ENCODE data around the gene EVA1A.

Gene EVA1A

GRCh38 chr2:75555701-75556100 lies 5.0 kb downstream of the EVA1A start:
- Histone ChIP-seq H3F3A (ENCODE audit: control insufficient read depth, insufficient read depth) (no peaks in the 10 kb centered on the region), H3K9me3 (ENCODE audit: control insufficient read depth, insufficient read depth, low read length) (no peaks in the 10 kb centered on the region), H3K79me2 (ENCODE audit: control insufficient read depth, low read length) (no peaks in the 10 kb centered on the region), H3K4me2 (ENCODE audit: low read length) (no peak overlapping the region), H3K36me3 (ENCODE audit: control insufficient read depth, low read length) (no peaks in the 10 kb centered on the region), H4K20me1 (ENCODE audit: control insufficient read depth, insufficient read depth, low read depth, low read length) (no peaks in the 10 kb centered on the region), H3K4me1 (ENCODE audit: control insufficient read depth, low read length) (no peaks in the 10 kb centered on the region), H3K4me3 (ENCODE audit: low read length) (no peak overlapping the region), H3K9me2 (replicated peaks; ENCODE audit: control insufficient read depth, low read length) (no peaks in the 10 kb centered on the region), H3K27ac (ENCODE audit: low read depth, low read length) (no peak overlapping the region), H3K27me3 (ENCODE audit: control insufficient read depth, low read length) (no peaks in the 10 kb centered on the region)
- TF ChIP-seq EZH2phosphoT487 (IDR thresholded peaks at IDR 0.05; ENCODE audit: borderline replicate concordance, low read length) (no peak), CTCF (IDR thresholded peaks at IDR 0.05; ENCODE audit: low read depth, low read length, poor library complexity, severe bottlenecking) (no peak)

GRCh38 chr2:75553935-75554531 lies 6.7 kb downstream of the EVA1A start:
- TF ChIP-seq EZH2phosphoT487 (IDR thresholded peaks at IDR 0.05; ENCODE audit: borderline replicate concordance, low read length): no peak
- TF ChIP-seq CTCF (IDR thresholded peaks at IDR 0.05; ENCODE audit: low read depth, low read length, poor library complexity, severe bottlenecking): no peak
- no peaks in the 10 kb centered on the region for H4K20me1 ChIP-seq (ENCODE audit: control insufficient read depth, insufficient read depth, low read depth, low read length)
- H3K4me1 ChIP-seq (ENCODE audit: control insufficient read depth, low read length): no peaks in the 10 kb centered on the region
- H3K36me3 ChIP-seq (ENCODE audit: control insufficient read depth, low read length): no peaks in the 10 kb centered on the region
- no peaks in the 10 kb centered on the region for H3K9me3 ChIP-seq (ENCODE audit: control insufficient read depth, insufficient read depth, low read length)
- no peaks in the 10 kb centered on the region for H3F3A ChIP-seq (ENCODE audit: control insufficient read depth, insufficient read depth)
- no peak overlapping the region for H3K27ac ChIP-seq (ENCODE audit: low read depth, low read length)
- no peak overlapping the region for H3K4me3 ChIP-seq (ENCODE audit: low read length)
- H3K4me2 ChIP-seq (ENCODE audit: low read length): no peak overlapping the region
- H3K79me2 ChIP-seq (ENCODE audit: control insufficient read depth, low read length): no peaks in the 10 kb centered on the region
- no peaks in the 10 kb centered on the region for H3K9me2 ChIP-seq (replicated peaks; ENCODE audit: control insufficient read depth, low read length)
- H3K27me3 ChIP-seq (ENCODE audit: control insufficient read depth, low read length): no peaks in the 10 kb centered on the region

GRCh38 chr2:75552222-75552621 lies 8.5 kb downstream of the EVA1A start:
- no peaks in the 10 kb centered on the region for H3K27me3 ChIP-seq (ENCODE audit: control insufficient read depth, low read length)
- H3K4me1 ChIP-seq (ENCODE audit: control insufficient read depth, low read length): 0 out of 2 replicates have a peak, but pooled peaks cover 6% of the 10 kb centered on the region
- no peaks in the 10 kb centered on the region for H4K20me1 ChIP-seq (ENCODE audit: control insufficient read depth, insufficient read depth, low read depth, low read length)
- H3K79me2 ChIP-seq (ENCODE audit: control insufficient read depth, low read length): no peaks in the 10 kb centered on the region
- TF ChIP-seq EZH2phosphoT487 (IDR thresholded peaks at IDR 0.05; ENCODE audit: borderline replicate concordance, low read length) (no peak), CTCF (IDR thresholded peaks at IDR 0.05; ENCODE audit: low read depth, low read length, poor library complexity, severe bottlenecking) (no peak)
- no peak overlapping the region for H3K4me3 ChIP-seq (ENCODE audit: low read length)
- H3K9me2 ChIP-seq (replicated peaks; ENCODE audit: control insufficient read depth, low read length): no peaks in the 10 kb centered on the region
- no peaks in the 10 kb centered on the region for H3K36me3 ChIP-seq (ENCODE audit: control insufficient read depth, low read length)
- H3K27ac ChIP-seq (ENCODE audit: low read depth, low read length): no peak overlapping the region
- H3K4me2 ChIP-seq (ENCODE audit: low read length): no peak overlapping the region
- no peaks in the 10 kb centered on the region for H3F3A ChIP-seq (ENCODE audit: control insufficient read depth, insufficient read depth)
- no peaks in the 10 kb centered on the region for H3K9me3 ChIP-seq (ENCODE audit: control insufficient read depth, insufficient read depth, low read length)

Measured in DOHH2 (cell line).